Loucy (cell line): ENCODE results near the gene CAGE1.

Experiments
- H2AFZ ChIP-seq: fragments of 200-600 bp; sonication (generic); 2 replicates; pipeline ENCODE4 v1.6.0; 2016; ENCODE audit warnings: antibody characterized with exemption, mild to moderate bottlenecking, low read length, moderate library complexity
- H3F3A ChIP-seq: fragments of 200-600 bp; 2 replicates; pipeline ENCODE4 v1.6.0; 2016; ENCODE audit warnings: antibody characterized with exemption, low read depth, mild to moderate bottlenecking
- H3K27me3 ChIP-seq: fragments of 200-600 bp; sonication (generic); 2 replicates; pipeline ENCODE4 v1.6.1; 2014; ENCODE audit warnings: low read length, mild to moderate bottlenecking; ENCODE audit not compliant: insufficient read depth, poor library complexity, severe bottlenecking
- H3K36me3 ChIP-seq: fragments of 200-600 bp; sonication (generic); 2 replicates; pipeline ENCODE4 v1.6.1; 2016; ENCODE audit warnings: low read length; ENCODE audit not compliant: insufficient read depth
- H3K4me1 ChIP-seq: fragments of 200-600 bp; sonication (generic); 2 replicates; pipeline ENCODE4 v1.5.1; 2014; ENCODE audit warnings: low read length, mild to moderate bottlenecking; ENCODE audit not compliant: insufficient read depth, poor library complexity, severe bottlenecking
- H3K4me2 ChIP-seq: fragments of 200-600 bp; sonication (generic); 2 replicates; pipeline ENCODE4 v1.6.0; 2014; ENCODE audit warnings: antibody characterized with exemption, low read length, low read depth, mild to moderate bottlenecking; ENCODE audit not compliant: poor library complexity, severe bottlenecking
- H3K4me3 ChIP-seq: fragments of 200-600 bp; sonication (generic); 2 replicates; pipeline ENCODE4 v1.5.1; 2014; ENCODE audit warnings: low read length, mild to moderate bottlenecking, mixed read lengths; ENCODE audit not compliant: poor library complexity, severe bottlenecking
- H3K79me2 ChIP-seq: fragments of 200-600 bp; sonication (generic); 2 replicates; pipeline ENCODE4 v1.6.1; 2014; ENCODE audit warnings: low read length; ENCODE audit not compliant: insufficient read depth
- H3K9ac ChIP-seq: fragments of 200-600 bp; sonication (generic); 2 replicates; pipeline ENCODE4 v1.6.0; 2014; ENCODE audit warnings: mild to moderate bottlenecking, low read depth, low read length, moderate library complexity; ENCODE audit not compliant: poor library complexity, severe bottlenecking
- H3K9me2 ChIP-seq: fragments of 200-600 bp; sonication (generic); replicated peaks from 2 replicates; pipeline ENCODE4 v1.6.1; 2016; ENCODE audit warnings: low read depth, low read length, mixed read lengths
- H3K9me3 ChIP-seq: fragments of 200-600 bp; sonication (generic); 2 replicates; pipeline ENCODE4 v1.6.1; 2014; ENCODE audit warnings: mild to moderate bottlenecking, antibody characterized with exemption, low read length, low read depth; ENCODE audit not compliant: insufficient read depth
- H4K20me1 ChIP-seq: fragments of 200-600 bp; sonication (generic); 2 replicates; pipeline ENCODE4 v1.6.0; 2014; ENCODE audit warnings: antibody characterized with exemption, low read length, mild to moderate bottlenecking; ENCODE audit not compliant: insufficient read depth, poor library complexity, severe bottlenecking
- CTCF ChIP-seq: fragments of 200-600 bp; sonication (generic); conservative IDR thresholded peaks from 2 replicates; pipeline ENCODE4 v1.5.1; 2014; ENCODE audit warnings: mild to moderate bottlenecking, antibody characterized with exemption, low read length
- EZH2phosphoT487 ChIP-seq: fragments of 200-600 bp; IDR thresholded peaks from 2 replicates; pipeline ENCODE4 v1.6.1; 2018; ENCODE audit warnings: antibody characterized with exemption, mild to moderate bottlenecking, moderate library complexity, borderline replicate concordance

CAGE1 gene

GRCh38 chr6:7411328-7411727 lies 21.8 kb upstream of the CAGE1 start:
- H2AFZ ChIP-seq: no peak overlapping the region
- H3K9me3 ChIP-seq: no peaks in the 10 kb centered on the region
- no peaks in the 10 kb centered on the region for H3K9me2 ChIP-seq
- TF ChIP-seq EZH2phosphoT487: no peak
- no peak for TF ChIP-seq CTCF
- no peak overlapping the region for H3K4me2 ChIP-seq
- no peaks in the 10 kb centered on the region for H3F3A ChIP-seq
- no peaks in the 10 kb centered on the region for H3K4me1 ChIP-seq
- no peak overlapping the region for H3K4me3 ChIP-seq
- no peak overlapping the region for H3K9ac ChIP-seq
- no peaks in the 10 kb centered on the region for H4K20me1 ChIP-seq
- no peaks in the 10 kb centered on the region for H3K79me2 ChIP-seq
- H3K27me3 ChIP-seq: no peaks in the 10 kb centered on the region
- peaks cover 79% of the 10 kb centered on the region; the same call in 1 of the 2 replicates for H3K36me3 ChIP-seq

- H3K9me3 ChIP-seq: no peaks in the 10 kb centered on the region
- no peaks in the 10 kb centered on the region for H4K20me1 ChIP-seq
- H3K4me3 ChIP-seq: no peak overlapping the region
- H3K36me3 ChIP-seq: peaks cover 80% of the 10 kb centered on the region; the same call in 1 of the 2 replicates
- no peaks in the 10 kb centered on the region for H3K79me2 ChIP-seq
- no peak overlapping the region for H3K9ac ChIP-seq
- H2AFZ ChIP-seq: no peak overlapping the region
- H3F3A ChIP-seq: no peaks in the 10 kb centered on the region
- no peaks in the 10 kb centered on the region for H3K27me3 ChIP-seq
- no peak for TF ChIP-seq EZH2phosphoT487
- no peak for TF ChIP-seq CTCF
- no peaks in the 10 kb centered on the region for H3K9me2 ChIP-seq
- H3K4me2 ChIP-seq: no peak overlapping the region
- H3K4me1 ChIP-seq: no peaks in the 10 kb centered on the region
Measured at GRCh38 chr6:7410851-7411250, 21.3 kb upstream of the CAGE1 start.

- Histone ChIP-seq H3K79me2 (no peaks in the 10 kb centered on the region), H3K9me2 (no peaks in the 10 kb centered on the region), H3K9me3 (no peaks in the 10 kb centered on the region), H3K27me3 (no peaks in the 10 kb centered on the region), H3K36me3 (peaks cover 80% of the 10 kb centered on the region; the same call in 1 of the 2 replicates), H3K9ac (no peak overlapping the region), H3K4me3 (no peak overlapping the region), H3K4me1 (no peaks in the 10 kb centered on the region), H2AFZ (no peak overlapping the region), H4K20me1 (no peaks in the 10 kb centered on the region), H3K4me2 (no peak overlapping the region), H3F3A (no peaks in the 10 kb centered on the region)
- TF ChIP-seq EZH2phosphoT487 (no peak), CTCF (no peak)
Measured at GRCh38 chr6:7409740-7410139, 20.2 kb upstream of the CAGE1 start.
